ENCODE measurements around the gene NT5C.
"Not testable (repeated sequence)": the region's sequence is repeated elsewhere in the genome, so short reads cannot be mapped to it uniquely, and the experiment has no call there.

The NT5C gene

GRCh38 chr17:75131278-75132017 is at the start of gene NT5C:
NT5C (minus strand) TSS chr17:75131742; CDS start chr17:75131707, 35 bp downstream.
- peak in 1 of 2 donors; percentile 68 for DNase-seq (ENCODE audit: low read depth in 2 of 2)

- DNase-seq (ENCODE audit: low read depth in 2 of 2) = no peak
Measured at GRCh38 chr17:75181110-75181509, 49.6 kb upstream of the NT5C start.

- DNase-seq (ENCODE audit: low read depth in 2 of 2) = no peak
Measured at GRCh38 chr17:75178453-75178852, 46.9 kb upstream of the NT5C start.

GRCh38 chr17:75176625-75177024 is 45.1 kb upstream of the NT5C start:
- DNase-seq (ENCODE audit: low read depth in 2 of 2) = no peak

GRCh38 chr17:75174996-75175395 is 43.5 kb upstream of the NT5C start:
- DNase-seq (ENCODE audit: low read depth in 2 of 2) = no peak

- DNase-seq (ENCODE audit: low read depth in 2 of 2) = no peak
Measured at GRCh38 chr17:75173526-75173925, 42.0 kb upstream of the NT5C start.

- DNase-seq (ENCODE audit: low read depth in 2 of 2) = no peak
Measured at GRCh38 chr17:75168998-75169397, 37.5 kb upstream of the NT5C start.

- DNase-seq (ENCODE audit: low read depth in 2 of 2) = not testable (repeated sequence)
Measured at GRCh38 chr17:75164606-75165005, 33.1 kb upstream of the NT5C start.

GRCh38 chr17:75163074-75163473 is 31.5 kb upstream of the NT5C start:
- no peak for DNase-seq (ENCODE audit: low read depth in 2 of 2)

- DNase-seq (ENCODE audit: low read depth in 2 of 2) = no peak
Measured at GRCh38 chr17:75160211-75160610, 28.7 kb upstream of the NT5C start.

- DNase-seq (ENCODE audit: low read depth in 2 of 2) = no peak
Measured at GRCh38 chr17:75159196-75160031, 27.9 kb upstream of the NT5C start.

- DNase-seq (ENCODE audit: low read depth in 2 of 2) = not testable (repeated sequence)
Measured at GRCh38 chr17:75158480-75158879, 26.9 kb upstream of the NT5C start.

GRCh38 chr17:75155191-75155601 is 23.7 kb upstream of the NT5C start:
- no peak for DNase-seq (ENCODE audit: low read depth in 2 of 2)

GRCh38 chr17:75154195-75155106 is 22.9 kb upstream of the NT5C start, which contains the start of gene JPT1:
JPT1 (minus strand) TSS chr17:75154512; CDS start chr17:75154397, 115 bp downstream.
- DNase-seq (ENCODE audit: low read depth in 2 of 2) = peak; percentile 98 to 99

GRCh38 chr17:75153780-75154194 is 22.2 kb upstream of the NT5C start:
- DNase-seq (ENCODE audit: low read depth in 2 of 2) = peak in 1 of 2 donors; percentile 5

- no peak for DNase-seq (ENCODE audit: low read depth in 2 of 2)
Measured at GRCh38 chr17:75152922-75153779, 21.6 kb upstream of the NT5C start.

- no peak for DNase-seq (ENCODE audit: low read depth in 2 of 2)
Measured at GRCh38 chr17:75152523-75152921, 21.0 kb upstream of the NT5C start.

- no peak for DNase-seq (ENCODE audit: low read depth in 2 of 2)
Measured at GRCh38 chr17:75151930-75152329, 20.4 kb upstream of the NT5C start.

- DNase-seq (ENCODE audit: low read depth in 2 of 2) = no peak
Measured at GRCh38 chr17:75147878-75148546, 16.5 kb upstream of the NT5C start.

GRCh38 chr17:75146592-75146991 is 15.1 kb upstream of the NT5C start:
- no peak for DNase-seq (ENCODE audit: low read depth in 2 of 2)

Data from stimulated activated CD4-positive, alpha-beta T cell treated with anti-CD3 and anti-CD28 coated beads, Interleukin-15, amount 100 ng/mL, for 48 hours (primary cell).